IPS-NIHi11 (cell line): ENCODE data around the gene UCHL5.
A peak's percentile ranks its signal among the peaks of the same experiment; 100 is the strongest.
"Not testable (repeated sequence)": the region's sequence is repeated elsewhere in the genome, so short reads cannot be mapped to it uniquely, and the experiment has no call there.

Experiments
- DNase-seq: peaks from one replicate; pipeline ENCODE4 v3.0.0; 2012; ENCODE audit warnings: mixed read lengths, low spot score

The UCHL5 gene

DNA sequence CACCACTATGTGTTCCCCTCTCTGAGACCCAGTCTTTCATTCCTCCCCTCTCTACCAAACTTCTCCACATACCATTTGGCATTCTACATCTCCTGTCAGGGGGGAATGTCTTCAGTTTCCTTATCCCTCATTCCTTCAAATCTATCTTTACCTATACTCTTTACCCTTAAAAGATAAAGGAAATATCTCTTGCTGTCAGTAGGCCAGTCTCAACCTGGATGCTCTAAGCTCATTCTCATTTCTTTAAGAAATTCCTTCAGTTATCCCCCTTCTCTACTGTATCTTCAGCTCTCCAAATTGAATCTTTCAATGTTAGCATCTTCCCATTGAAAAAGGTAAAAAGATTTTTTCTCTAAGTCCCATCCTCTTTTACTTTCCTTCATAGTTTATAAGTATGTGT, 6.8 kb upstream of the UCHL5 start:
- DNase-seq, result no peak

DNA sequence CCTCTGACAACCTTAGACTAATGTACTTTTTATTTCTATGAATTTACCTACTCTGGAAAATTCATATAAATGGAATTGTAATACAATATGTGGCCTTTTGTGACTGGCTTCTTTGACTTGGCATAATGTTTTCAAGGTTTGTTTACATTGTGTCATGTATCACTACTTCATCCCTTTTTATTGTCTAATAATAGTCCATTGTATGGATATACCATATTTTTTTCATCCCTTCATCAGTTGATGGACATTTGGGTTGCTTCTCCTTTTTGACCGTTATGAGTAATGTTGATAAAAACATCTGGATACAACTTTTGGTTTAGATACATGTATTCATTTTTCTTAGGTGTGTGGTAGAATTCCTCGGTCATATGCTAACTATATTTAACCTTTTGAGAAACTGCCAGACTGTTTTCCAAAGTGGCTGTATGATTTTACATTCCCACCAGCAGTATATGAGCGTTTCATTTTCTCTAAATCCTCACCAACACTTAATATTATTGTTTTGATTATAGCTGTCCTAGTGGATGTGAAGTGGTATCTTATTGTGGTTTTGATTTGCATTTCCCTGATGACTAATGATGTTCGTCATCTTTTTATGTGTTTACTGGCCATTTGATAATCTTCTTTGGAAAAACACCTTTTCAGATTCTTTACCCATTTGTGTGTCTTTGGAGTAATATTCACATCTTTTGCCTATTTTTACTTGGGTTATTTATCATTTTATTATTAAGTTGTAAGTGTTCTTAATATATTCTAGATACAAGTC, 3.7 kb upstream of the UCHL5 start:
- no peak for DNase-seq

DNA sequence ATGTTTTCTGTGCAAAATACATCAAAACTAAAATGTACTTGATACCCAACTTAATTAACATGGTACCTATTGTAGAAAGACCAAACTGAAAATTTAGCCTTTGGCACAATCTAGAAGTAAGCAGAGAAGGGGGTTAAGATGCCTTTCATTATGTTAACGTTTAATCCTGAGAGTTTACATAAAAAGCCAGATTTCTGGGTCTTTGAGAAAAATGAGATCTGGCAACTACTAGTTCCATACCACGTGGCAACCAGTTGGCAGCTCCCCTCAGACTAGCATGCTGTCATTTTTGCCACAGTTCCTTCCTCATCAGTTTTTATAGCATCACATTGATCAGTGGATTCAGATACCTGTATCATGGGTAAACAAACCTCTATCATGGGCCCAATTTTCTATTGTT, 1.8 kb upstream of the UCHL5 start:
- DNase-seq, result no peak

DNA sequence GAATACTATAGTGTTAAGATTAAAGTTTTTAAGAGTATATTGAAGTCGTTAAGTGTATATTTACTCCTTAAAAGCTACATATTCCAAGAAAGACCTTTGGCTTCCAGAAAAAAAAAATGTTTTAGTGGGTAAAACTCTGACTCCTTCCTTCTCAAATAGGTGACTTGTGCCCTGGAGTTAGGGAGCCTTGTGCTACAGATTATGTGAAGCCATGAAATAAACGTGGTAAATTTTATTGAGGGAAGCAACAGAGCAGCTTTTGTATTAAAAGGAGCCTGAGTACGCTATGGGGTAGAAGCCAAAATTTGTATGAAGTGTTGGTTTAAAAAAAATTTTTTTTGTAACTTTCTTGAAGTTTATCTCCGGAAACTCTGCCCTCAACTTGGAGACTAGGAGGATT, 1.2 kb upstream of the UCHL5 start:
- no peak for DNase-seq

DNA sequence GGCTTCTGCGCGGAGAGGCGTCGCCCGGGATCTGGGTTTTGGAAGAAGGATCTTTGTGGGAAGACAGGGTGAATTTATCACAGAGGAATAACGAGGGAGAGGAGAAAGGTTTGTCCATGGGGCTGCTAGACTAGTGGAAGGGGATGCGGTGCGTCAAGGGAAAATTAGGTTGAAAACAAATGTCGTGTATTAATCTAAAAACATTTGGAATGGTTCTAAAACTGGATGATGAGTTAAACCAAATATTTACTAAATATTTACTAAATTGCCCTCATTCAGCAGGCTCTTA, 899 bp upstream of the UCHL5 start:
- no peak for DNase-seq

DNA sequence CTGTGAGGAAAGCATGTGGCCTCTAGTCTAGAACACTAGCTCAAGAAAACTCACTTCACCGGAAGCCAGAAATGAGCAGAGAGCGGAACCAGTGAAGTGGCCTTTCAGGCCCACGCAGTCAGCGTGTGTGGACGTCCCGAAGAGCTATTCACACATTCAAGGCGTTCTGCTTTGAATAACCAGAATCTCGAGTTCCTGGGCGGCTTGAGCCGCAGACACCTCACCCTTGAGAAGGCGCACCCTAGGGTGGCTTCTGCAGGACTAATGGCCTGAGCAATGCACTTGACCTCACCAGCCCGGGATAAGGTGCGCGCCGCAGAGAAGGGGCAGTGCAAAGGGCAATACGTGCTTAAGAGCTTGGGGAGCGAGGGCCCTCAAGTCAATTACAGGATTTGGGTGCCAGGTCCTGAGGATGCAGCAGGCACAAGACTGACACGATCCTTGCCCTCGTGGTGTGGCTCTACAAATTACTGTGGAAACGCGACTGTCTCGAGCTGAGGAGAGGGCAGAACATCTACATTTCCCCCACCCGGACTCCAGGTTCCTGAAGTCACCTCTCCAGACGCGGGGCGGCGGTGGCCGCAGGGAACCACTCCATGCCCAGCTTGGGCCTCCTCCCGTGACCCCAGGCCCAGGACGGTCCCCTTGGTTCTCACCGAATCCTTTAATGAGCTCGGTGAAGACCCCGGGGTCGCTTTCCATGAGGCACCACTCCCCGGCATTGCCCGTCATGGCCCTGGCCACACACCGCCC, 455 bp downstream of the UCHL5 start:
- DNase-seq, result peak; percentile 24

DNA sequence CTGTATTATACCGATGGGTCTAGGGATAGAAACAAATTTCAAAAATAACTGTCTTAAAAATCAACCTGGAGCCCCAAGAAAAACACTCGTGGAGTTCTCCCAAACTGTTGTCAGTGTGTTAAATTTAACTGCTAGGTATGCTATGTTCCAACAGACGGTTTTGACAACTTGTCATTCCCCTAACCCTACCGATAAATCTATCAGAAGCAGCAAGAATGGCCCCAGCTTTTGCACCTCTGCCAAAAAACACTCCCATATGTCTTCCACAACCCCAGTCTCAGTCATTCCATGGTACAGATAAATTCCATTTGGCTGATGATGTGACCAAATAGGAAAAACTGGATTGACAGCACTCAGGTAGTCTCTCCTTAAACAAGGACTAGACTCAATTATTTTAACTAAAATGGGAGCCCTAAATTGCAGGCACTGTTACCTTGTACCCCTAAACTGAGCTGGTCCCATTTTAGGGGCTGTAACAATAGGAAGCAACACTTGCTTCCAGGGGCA, 4.9 kb downstream of the UCHL5 start:
- DNase-seq, result no peak

DNA sequence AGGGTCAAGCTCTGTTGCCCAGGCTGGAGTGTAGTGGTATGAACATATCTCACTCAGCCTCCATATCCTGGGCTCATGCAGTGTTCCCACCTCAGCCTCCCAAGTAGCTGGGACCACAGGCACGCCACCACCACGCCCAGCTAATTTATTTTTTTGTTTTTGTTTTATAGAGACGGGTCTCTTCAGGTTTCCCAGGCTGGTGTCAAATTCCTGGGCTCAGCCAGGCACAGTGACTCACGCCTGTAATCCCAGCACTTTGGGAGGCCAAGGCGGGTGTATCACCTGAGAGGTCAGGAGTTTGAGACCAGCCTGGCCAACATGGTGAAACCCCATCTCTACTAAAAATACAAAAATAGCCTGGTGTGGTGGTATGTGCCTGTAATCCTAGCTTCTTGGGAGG, 10.2 kb downstream of the UCHL5 start:
- DNase-seq, result not testable (repeated sequence)

DNA sequence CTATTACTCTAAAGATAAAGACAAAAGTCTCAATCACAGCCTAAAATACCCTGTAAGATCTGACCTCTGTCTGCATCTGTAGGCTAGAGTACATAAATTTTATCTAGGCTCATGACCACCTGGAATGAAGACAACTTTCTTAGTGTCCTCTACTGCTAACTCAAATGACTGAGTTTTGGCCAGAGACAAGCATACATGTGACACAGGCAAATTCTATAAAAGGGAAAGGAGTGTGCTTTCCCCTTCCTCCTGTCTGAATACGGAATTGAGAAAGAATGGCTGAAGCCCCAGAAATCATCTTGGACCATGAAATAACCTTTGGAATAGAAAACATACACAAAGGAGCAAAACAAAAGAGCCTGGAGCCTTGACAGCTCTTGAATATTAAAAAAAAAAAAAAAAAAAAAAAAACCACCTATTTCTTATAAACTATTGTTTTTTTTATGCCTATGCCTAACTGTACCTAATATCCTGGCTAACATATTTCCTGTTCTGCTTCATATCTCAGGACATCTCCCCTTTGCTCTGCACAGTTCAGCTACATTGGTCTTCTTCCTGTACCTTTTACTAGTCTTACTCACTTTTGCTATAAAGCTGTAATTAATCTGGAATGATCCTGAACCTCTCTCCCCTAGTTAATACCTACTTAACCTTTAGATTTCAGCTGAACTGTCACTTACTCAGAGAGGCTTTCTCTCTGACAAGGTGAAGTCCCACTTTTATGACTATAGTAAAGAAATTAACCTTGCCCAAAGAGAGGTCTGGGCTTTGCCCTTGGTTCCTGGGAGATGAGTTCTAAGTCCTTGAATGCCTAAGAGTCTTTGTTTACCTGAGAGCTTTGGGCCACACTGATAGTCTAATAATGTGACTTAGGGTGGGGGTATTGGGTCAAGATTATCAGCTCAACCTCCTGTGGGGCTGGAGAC, 16.1 kb downstream of the UCHL5 start:
- no peak for DNase-seq

DNA sequence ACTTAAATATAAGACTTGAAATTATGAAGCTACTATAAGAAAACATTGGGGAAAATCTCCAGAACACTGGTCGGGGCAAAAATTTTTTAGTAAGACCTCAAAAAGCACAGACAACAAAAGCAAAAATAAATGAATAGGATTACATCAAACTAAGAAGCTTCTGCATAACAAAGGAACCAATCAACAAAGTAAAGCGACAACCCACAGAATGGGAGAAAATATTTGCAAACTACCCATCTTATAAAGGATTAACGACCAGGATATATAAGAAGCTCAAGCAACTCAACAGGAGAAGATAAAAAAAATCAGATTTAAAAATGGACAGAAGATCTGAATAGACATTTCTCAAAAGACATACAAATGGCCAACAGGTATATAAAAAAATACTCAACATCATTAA, 19.1 kb downstream of the UCHL5 start:
- no peak for DNase-seq

DNA sequence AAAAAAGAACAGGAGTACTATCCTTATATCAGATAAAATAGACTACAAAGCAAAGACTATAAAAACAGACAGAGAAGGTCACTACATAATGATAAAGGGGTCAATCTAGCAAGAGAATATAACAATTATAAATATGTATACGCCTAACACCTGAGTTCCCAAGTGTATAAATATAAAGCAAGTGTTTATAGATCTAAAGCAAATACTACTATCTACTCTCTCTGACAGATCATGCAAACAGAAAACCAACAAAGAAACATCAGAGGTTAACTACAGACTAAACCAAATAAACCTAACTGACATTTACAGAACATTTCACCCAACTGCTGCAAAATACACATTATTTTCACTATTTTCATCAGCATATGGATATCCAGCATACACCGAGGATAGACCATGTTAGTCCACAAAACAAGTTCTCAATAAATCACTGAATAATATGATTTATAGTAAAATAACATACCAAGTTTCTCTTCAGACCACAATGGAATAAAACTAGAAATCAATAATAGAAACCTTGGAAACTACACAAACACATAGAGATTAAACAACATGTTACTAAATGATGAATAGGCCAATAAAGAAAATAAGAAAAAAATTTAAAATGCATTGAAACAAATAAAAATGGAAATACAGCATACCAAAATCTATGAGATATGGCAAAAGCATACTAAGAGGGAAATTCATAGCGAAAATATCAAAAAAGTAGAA, 22.7 kb downstream of the UCHL5 start:
- DNase-seq, result no peak

DNA sequence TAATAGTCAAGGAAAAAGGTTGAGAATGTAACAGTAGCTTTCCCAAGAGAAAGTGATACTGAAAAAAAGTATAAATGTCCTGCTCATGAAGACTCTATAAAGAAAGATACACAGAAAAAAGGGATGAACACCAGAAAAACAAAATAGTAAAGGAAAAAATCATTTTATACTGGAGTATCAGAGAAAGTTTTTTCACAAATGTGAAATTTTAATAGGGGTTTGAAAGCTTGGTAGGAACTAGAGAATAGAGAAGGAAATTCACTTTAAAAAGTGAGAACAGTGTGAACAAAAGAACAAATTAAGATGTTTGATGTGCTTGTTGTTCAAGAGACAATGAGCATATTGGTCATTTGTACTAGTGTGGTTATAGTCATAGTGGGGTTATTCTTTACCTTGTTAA, 25.6 kb downstream of the UCHL5 start:
- no peak for DNase-seq

DNA sequence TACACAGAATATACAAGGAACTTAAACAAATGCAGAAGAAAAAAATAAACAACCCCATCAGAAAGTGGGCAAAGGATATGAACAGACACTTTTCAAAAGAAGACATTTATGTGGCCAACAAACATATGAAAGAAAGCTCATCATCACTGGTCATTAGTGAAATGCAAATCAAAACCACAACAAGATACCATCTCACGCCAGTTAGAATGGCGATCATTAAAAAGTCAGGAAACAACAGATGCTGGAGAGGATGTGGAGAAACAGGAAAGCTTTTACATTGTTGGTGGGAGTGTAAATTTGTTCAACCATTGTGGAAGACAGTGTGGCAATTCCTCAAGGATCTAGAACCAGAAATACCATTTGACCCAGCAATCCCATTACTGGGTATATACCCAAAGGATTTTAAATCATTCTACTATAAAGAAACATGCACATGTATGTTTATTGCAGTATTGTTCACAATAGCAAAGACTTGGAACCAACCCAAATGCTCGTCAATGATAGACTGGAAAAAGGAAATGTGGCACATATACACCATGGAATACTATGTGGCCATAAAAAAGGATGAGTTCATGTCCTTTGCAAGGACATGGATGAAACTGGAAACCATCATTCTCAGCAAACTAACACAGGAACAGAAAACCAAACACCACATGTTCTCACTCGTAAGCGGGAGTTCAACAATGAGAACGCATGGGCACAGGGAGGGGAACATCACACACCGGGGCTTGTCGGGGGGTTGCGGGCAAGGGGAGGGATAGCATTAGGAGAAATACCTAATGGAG, 26.3 kb downstream of the UCHL5 start:
- DNase-seq, result not testable (repeated sequence)

DNA sequence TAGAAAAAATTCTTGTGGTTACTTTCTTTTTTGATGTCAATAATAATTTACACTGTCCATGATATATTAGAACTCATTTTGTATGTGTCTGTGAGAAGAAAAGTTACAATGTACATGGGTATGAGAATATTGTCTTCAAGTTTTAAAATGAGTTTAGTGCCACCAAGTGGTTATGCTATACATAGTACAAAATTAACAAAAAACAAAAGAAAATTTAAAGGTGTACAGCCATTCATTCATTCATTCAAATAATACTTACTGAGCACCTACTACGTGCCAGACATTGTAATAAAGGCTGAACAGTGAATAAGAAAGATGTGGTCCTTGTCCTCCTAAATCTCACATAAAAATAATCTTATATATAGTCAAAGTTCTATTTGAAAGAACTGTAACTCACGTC, 27.7 kb downstream of the UCHL5 start:
- DNase-seq, result no peak

DNA sequence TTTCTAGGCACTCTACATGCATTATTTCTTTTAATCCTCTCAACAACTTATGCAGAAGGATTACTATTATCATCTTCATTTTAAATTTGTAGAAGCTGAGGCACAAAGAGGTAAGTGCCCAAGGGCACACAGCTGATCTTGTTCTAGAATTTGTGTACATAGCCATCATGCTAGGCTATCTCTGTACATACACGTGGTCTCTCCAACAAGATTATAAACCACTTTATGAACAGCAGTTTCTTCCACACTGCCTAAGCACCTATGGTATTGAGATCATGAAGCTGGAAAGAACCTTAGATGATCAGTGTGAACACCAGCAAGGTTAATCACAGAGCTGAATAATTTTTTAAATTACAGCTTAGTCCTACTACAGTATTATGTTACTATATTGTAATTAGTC, 28.9 kb downstream of the UCHL5 start:
- no peak for DNase-seq

DNA sequence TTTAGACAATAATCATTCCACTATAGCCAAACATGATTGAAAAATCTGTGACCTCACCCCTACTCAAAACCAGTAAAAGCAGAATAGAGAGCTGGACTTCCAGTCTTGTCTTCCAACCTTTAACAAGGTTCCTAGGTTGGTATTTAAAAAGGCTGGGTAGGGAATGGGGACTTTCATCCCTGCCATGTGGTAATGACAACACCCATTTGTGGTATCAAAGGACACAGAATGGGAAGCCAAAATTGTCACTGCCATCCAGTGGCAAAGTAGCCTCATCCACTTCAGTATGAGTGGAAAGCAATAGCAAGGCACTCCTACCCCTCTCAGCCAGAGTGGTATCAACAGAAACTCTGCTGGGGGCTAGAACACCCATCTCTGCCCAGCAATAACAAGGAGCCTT, 33.9 kb downstream of the UCHL5 start:
- DNase-seq, result no peak

DNA sequence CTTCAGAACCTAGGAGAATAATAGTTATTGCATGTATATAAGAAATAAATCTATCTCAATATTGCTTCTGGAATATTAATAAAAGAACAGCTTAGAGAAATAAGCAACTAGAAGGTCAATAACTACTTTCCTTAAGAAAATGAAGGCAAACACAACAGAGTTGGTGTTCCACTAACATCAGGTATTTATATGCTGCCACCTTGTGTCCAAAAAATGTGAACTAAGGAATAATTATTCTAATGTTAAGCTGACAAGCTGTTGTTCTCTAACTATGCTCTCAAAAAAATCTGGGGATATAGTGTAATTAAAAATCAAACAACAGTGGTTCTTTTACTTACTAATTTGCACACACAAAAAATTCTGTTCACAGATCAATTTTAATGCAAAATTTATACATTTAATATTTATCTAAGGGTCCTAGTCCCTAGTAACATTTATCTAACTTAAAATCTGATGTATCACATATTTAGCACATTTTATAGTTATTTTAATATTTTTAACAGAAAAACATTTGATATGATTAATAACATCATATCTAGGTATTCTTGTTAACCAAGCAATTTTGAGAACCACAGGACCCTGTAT, 39.6 kb downstream of the UCHL5 start:
- peak; percentile 10 for DNase-seq

DNA sequence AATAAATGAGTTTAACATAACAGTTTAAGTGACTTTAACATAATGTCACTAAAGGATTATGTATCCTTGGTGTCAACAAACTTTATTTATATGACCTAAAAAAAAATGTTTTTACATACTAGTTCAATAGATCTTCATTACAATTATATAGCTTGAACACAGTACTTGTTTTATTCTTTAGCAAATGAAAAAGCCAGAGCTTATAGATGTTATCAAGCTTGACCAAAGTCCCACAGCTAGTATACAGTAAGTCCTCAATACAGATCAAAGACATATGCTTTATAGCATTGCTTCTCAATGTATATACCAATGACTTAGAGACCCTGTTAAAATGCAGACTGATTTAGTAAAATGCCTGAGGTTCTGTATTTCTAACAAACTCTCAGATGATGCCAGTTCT, 42.4 kb downstream of the UCHL5 start:
- DNase-seq, result no peak

DNA sequence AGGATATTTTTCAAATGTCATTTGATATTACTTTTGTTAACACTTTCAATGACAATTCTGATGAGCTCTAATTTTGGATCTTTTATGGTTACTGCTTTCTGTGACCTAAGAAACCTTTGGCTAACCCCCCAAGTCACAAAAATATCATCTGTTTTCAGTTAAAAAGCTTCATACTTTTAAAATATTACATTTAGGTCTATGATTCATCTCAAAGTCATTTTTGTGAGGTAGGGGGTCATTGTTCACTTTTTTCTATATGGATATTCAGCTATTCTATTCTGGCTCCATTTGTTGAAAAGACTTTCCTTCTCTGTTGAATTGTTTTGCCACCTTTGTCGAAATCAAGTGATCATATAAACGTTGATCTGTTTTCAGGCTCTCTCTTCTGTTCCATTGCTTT, 44.8 kb downstream of the UCHL5 start:
- no peak for DNase-seq

DNA sequence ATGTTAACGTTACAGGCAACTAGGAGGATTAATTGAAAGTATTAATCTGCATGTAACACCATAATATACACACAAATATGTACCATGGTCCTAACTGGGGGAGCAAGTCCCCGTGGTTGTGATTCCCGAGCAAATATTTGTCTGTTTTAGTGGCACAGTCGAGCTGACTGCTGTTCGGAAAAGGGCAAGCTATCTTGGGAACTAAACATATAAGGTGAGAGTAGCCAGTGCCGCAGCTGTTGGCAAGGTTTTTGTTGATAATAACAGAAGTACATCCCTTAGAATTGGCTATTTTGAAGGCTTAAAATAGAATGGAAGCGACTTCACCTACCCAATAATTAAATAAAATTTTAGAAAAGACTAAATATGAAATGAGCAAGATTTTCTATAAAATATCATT, 45.5 kb downstream of the UCHL5 start:
- no peak for DNase-seq

DNA sequence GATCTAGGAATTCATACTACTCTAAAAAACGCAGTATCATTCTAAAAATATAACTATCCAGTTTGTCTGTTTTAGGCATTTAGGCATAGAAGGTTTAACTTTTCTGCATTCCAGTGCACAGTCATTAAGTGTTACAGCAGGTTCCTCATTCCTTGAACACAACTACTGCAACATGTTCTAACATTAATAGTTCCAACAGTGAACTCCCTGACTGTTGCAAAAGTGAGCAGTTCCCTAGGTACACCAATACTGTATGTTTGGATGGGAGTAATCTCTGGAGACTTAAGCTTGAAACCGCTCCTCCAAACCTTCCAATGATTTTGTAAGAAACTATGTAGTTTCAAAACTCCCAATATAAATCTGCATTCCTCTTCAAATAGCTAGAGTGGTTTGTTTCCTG, 46.2 kb downstream of the UCHL5 start:
- no peak for DNase-seq
